Activated CD8-positive, alpha-beta memory T cell treated with anti-CD3 and anti-CD28 coated beads for 48 hours (primary cell): Measurements from ENCODE around the gene ACTL6B.
"Not testable (repeated sequence)": the region's sequence is repeated elsewhere in the genome, so short reads cannot be mapped to it uniquely, and the experiment has no call there.

Experiments used
- DNase-seq, 3 experiments: peaks; one replicate each; pipeline ENCODE4 v3.0.0-alpha.2; 2020; ENCODE audit warnings: low read depth in 2 of 3, low spot score in 2 of 3

Gene ACTL6B

DNA sequence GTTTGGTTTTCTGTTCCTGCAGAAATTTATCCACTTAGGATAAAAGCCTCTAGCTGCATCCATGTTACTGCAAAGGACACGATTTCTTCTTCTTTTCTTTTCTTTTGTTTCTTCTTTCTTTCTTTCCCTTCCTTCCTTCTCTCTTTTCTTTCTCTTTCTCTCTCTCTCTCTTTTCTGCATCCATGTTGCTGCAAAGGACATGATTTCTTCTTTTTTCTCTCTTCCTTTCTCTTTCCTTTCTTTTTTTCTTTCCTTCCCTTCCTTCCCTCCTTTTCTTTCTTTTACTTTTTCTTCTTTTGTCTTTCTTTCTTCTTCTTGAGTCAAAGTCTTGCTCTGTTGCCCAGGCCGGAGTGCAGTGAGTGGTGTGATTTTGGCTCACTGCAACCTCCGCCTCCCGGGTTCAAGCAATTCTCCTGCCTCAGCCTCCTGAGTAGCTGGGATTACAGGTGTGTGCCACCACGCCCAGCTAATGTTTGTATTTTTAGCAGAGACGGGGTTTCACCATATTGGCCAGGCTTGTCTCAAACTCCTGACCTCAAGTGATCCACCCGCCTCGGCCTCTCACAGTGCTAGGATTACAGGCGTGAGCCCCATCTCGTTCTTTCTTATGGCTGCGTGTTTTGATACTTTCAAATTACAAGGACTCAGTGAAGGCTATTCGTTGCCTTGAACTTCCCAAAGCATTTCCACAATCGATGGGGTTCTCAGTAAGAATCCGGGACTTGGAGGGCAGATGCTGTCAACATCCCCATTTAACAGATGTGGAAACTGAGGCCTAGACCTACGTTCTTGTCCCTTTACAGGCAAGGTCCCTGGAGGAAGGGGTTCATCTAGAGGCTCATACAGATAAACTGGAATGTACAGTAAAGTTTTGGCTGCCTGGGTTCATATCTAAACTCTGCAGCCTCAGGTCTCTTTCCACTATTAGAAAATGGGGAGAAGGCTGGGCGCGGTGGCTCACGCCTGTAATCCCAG, 15.4 kb upstream of the ACTL6B start:
- no peak for DNase-seq

- DNase-seq = no peak
Measured at GRCh38 chr7:100670074-100670473, 13.8 kb upstream of the ACTL6B start.

DNA sequence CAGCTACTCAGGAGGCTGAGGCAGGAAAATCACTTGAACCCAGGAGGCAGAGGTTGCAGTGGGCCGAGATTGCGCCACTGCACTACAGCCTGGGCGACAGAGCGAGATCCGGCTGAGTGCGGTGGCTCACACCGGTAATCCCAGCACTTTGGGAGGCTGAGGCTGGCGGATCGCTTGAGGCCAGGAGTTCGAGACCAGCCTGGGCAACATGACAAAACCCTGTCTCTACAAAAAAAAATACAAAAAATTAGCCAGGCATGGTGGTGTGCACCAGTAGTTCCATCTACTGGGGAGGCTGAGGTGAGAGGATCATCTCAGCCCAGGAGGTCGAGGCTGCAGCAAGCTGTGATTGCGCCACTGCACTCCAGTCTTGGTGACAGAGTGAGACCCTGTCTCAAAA, 12.9 kb upstream of the ACTL6B start:
- DNase-seq = not testable (repeated sequence)

DNA sequence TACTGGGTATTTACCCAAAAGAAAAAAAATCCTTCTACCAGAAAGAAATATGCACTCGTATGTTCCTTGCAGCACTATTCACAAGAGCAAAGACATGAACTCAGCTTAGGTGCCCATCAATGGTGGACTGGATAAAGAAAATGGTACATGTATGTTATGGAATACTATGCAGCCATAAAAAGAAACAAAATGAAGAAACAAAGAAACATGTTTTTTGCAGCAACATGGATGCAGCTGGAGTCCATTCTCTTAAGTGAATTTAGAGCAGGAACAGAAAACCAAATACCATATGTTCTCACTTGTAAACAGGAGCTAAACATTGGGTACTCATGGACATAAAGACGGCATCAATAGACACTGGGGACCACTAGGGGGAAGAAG, 11.8 kb upstream of the ACTL6B start:
- no peak for DNase-seq

- DNase-seq = no peak
Measured at GRCh38 chr7:100667331-100668068, 11.3 kb upstream of the ACTL6B start.

- no peak for DNase-seq
Measured at GRCh38 chr7:100665168-100665726, 9.0 kb upstream of the ACTL6B start.

GRCh38 chr7:100662194-100662776, 6.0 kb upstream of the ACTL6B start:
- not testable (repeated sequence) for DNase-seq

DNA sequence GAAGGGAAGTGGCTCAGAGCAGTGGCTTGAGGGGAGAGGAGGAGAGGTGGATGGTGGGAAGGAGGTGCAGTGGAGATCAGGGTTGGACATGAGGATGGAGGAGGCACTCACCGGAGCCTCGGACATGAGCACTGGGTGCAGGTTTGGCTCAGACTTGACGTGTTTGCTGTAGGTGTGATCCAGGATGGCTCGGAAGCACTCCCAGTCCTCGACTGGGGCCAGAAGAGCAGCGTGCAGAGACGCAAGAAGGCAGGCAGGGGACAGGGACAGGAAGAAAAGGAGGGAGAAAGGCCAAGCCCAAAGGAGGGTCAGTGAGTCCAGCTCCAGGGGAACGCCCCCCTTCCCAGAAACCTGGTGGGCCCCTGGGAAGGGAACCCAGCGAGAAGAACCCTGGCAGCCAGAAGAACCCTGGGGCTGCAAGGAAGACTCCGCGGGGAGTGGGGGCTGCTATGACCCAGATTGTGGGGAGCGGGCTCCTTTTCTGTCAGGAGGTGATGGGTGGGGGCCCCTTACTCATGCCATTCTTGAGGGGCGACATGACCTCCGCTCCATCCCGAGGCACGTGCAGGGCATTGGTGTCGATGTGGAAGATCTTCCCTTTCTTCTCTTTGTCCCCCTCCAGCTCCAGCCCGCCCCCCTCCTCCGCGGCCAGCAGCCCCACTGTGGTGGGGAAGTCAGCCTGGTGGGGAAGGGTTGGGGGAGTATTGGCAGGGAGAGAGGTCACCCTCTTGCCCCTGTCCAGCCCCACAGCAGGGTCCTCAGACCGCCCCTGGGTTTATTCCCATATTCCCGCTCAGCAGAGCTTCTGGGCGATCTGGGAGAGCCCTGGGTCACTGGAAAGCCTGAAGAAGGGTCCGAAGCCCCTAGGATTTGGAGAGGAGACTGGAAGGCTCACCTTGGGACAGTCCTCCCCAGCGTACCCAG, 1.1 kb downstream of the ACTL6B start:
- DNase-seq = no peak

GRCh38 chr7:100649826-100650565, 6.3 kb downstream of the ACTL6B start:
- no peak for DNase-seq

GRCh38 chr7:100642534-100642907, 13.7 kb downstream of the ACTL6B start:
- DNase-seq = no peak

- DNase-seq = no peak
Measured at GRCh38 chr7:100641860-100642533, 14.3 kb downstream of the ACTL6B start.

DNA sequence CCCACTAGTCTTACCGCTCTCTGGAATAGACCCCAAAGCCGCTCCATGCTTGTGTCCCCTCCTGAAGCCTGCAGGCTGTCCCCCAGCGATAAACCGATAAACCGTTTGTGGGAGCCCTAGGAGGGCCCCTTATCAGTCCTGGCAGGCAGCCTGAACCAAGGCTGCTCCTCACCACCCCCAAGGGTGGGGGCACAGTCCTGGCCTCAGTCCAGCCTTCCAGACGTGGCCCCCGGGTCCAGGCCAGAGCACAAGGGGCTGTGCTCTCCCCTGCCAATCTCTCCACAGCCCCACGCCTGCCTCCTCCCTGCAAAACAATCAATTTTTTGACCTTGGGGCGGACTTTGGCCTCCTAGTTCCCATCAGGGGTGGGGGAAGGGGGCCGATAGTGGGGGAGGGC, 14.8 kb downstream of the ACTL6B start, which contains the start of gene TFR2:
TSS of gene TFR2 (minus strand) at position 90 of the 397 bp plus-strand sequence. CDS start at position 47, 43 bp downstream.
- no peak for DNase-seq

DNA sequence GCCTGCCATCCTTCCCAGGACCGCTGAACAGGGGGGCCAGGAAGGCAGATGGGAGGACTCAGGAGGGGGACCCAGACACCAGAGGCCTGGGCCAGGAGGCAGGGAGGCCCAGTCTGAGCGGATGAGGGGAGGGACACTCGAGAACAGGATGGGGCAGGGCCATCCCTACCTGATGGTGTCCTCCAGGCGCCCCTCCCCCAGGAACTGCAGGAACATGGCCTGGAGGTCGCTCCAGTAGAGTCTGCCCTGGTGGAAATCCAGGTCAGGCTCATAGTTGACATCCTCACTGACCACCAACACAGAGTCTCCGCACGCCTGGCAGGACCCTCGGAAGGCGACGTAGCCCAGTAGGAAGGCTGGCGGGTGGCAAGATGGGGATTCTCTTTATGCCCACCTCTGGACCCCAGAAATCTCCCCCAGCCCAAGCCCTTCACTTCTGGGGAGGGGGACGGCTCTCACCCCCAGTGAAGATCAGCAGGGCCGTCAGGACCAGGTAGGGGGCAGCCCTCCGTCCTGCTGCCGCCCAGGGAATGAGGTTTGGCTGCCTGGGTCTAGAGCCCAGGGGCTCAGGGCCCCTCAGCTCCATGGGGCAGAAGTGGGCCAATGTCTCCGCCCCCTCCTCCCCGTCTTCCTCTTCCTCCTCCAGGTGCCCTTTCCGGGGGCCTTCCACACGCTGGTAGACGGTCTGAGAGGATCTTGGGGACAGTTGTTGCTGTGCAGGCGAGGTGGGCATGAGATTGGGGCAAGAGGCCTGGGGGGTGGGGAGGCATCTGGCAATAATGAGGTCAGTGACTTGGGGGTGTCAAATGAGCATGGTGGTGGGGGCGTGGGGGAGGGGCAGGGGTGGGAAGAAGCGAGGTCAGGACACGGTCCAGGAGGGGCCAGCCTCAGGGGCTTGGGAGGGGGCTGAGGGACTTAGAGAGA, 15.5 kb downstream of the ACTL6B start:
- no peak for DNase-seq

DNA sequence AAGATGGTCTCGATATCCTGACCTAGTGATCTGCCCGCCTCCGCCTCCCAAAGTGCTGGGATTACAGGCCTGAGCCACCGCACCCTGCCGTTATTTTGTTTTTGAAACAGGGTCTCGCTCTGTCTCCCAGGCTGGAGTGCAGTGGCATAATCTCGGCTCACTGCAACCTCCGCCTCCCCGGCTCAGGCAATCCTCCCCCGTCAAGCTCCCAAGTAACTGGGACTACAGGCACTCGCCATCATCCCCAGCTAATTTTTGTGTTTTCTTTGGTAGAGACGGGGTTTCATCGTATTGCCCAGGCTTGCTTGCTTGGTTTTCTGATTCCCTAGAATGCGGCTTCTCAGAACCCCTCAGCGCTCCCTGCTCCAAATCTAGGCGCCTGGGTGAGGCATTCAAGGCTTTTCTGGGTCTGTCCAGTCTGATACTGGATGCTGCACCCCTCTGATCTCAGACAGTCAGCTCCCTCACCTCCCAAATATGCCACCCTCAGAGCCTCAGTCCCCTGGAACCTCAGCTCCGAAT, 16.2 kb downstream of the ACTL6B start:
- no peak for DNase-seq

GRCh38 chr7:100632951-100633717, 23.1 kb downstream of the ACTL6B start:
- DNase-seq = peak in 2 of 3 experiments; percentile 42 to 51

DNA sequence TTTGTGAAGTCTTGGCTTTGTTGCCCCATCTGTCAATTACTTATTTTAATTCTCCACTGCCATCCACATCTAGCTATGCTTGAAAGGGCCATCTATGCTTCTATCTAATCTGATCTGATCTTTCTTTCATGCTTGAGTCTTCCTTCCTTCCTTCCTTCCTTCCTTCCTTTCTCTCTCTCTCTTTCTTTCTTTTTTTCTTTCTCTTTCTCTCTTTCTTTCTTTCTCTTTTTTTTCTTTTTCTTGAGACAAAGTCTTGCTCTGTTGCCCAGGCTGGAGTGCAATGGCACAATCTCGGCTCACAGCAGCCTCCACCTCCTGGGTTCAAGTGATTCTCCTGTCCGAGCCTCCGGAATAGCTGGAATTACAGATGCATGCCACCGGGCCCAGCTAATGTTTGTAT, 26.2 kb downstream of the ACTL6B start:
- no peak for DNase-seq

- no peak for DNase-seq
Measured at GRCh38 chr7:100629117-100629716, 27.0 kb downstream of the ACTL6B start.
